ENCODE data around the gene HSBP1L1. TPM values are rescaled to one million over a fixed set of nuclear protein-coding genes. Genes with fewer than 3 reads are reported as not detected.
"Not testable (repeated sequence)": the region's sequence is repeated elsewhere in the genome, so short reads cannot be mapped to it uniquely, and the experiment has no call there.

HSBP1L1 gene
- polyA plus RNA-seq, 12 donors, result 3.3 to 22.2 (median 4.2) TPM; not detected in 1

- DNase-seq, result no peak
Observed at GRCh38 chr18:79975985-79976680, 11.7 kb downstream of the HSBP1L1 start.

GRCh38 chr18:79979843-79980242 lies 15.4 kb downstream of the HSBP1L1 start:
- no peak for DNase-seq

- DNase-seq, result no peak
Observed at GRCh38 chr18:79980585-79980984, 16.1 kb downstream of the HSBP1L1 start.

- DNase-seq, result no peak
Observed at GRCh38 chr18:79982736-79983135, 18.3 kb downstream of the HSBP1L1 start.

GRCh38 chr18:79983253-79983652 lies 18.8 kb downstream of the HSBP1L1 start:
- no peak for DNase-seq

- DNase-seq, result no peak
Observed at GRCh38 chr18:79983793-79984192, 19.4 kb downstream of the HSBP1L1 start.

- no peak for DNase-seq
Observed at GRCh38 chr18:79985172-79985571, 20.7 kb downstream of the HSBP1L1 start.

- DNase-seq, result no peak
Observed at GRCh38 chr18:79986726-79987125, 22.3 kb downstream of the HSBP1L1 start.

GRCh38 chr18:79987566-79987965 lies 23.1 kb downstream of the HSBP1L1 start:
- DNase-seq, result peak; percentile 12

- peak; percentile 63 for DNase-seq
Observed at GRCh38 chr18:79988071-79988450, 23.6 kb downstream of the HSBP1L1 start.

- DNase-seq, result peak; percentile 92
Observed at GRCh38 chr18:79988451-79989194, 24.2 kb downstream of the HSBP1L1 start, which contains the start of gene TXNL4A. Gene TXNL4A (minus strand): TSS chr18:79988563. CDS start chr18:79988392, 171 bp downstream.

- no peak for DNase-seq
Observed at GRCh38 chr18:79989195-79989497, 24.7 kb downstream of the HSBP1L1 start.

GRCh38 chr18:79991494-79991893 lies 27.1 kb downstream of the HSBP1L1 start:
- DNase-seq, result no peak

- not testable (repeated sequence) for DNase-seq
Observed at GRCh38 chr18:79999701-80000100, 35.3 kb downstream of the HSBP1L1 start.

GRCh38 chr18:80000877-80001276 lies 36.4 kb downstream of the HSBP1L1 start:
- no peak for DNase-seq

GRCh38 chr18:80002468-80002867 lies 38.0 kb downstream of the HSBP1L1 start:
- no peak for DNase-seq

GRCh38 chr18:80004600-80005342 lies 40.3 kb downstream of the HSBP1L1 start:
- no peak for DNase-seq

- no peak for DNase-seq
Observed at GRCh38 chr18:80006724-80007123, 42.3 kb downstream of the HSBP1L1 start.

- no peak for DNase-seq
Observed at GRCh38 chr18:80009661-80010550, 45.5 kb downstream of the HSBP1L1 start.

GRCh38 chr18:80010551-80010906 lies 46.1 kb downstream of the HSBP1L1 start:
- no peak for DNase-seq

GRCh38 chr18:80011496-80012137 lies 47.2 kb downstream of the HSBP1L1 start:
- not testable (repeated sequence) for DNase-seq
